HCT116 (cell line): ENCODE data around the gene LAYN.

Experiments
- CTCF ChIP-seq, 3 experiments: fragments of 200-600 bp in 1 of 3; sonication (generic) in 1 of 3; IDR thresholded peaks in 2 of 3; conservative IDR thresholded peaks in 1 of 3; 2 replicates each; pipeline ENCODE4 v1.5.1; 2012 to 2017; ENCODE audit warnings: low read depth in 2 of 3, low read length in 2 of 3, antibody characterized with exemption in 1 of 3, borderline replicate concordance in 1 of 3, control low read depth in 1 of 3, mild to moderate bottlenecking in 1 of 3, mixed read lengths in 1 of 3, mixed run types in 1 of 3, moderate library complexity in 1 of 3; ENCODE audit not compliant: insufficient read depth in 1 of 3
- POLR2A ChIP-seq: IDR thresholded peaks from 2 replicates; pipeline ENCODE4 v1.7.0; 2011; ENCODE audit warnings: borderline replicate concordance; ENCODE audit not compliant: insufficient read depth, insufficient read length; ENCODE audit errors: extremely low read depth
- ZBTB33 ChIP-seq: IDR thresholded peaks from 2 replicates; pipeline ENCODE4 v1.6.1; 2011; ENCODE audit warnings: mild to moderate bottlenecking, low read length, moderate library complexity; ENCODE audit not compliant: insufficient replicate concordance; ENCODE audit errors: extremely low read depth
- ZFX ChIP-seq: fragments of 450-650 bp; IDR thresholded peaks from 2 replicates; pipeline ENCODE4 v1.6.1; 2017

GRCh38 chr11:111554532-111554931 is 14.0 kb downstream of the LAYN start:
- TF ChIP-seq POLR2A (no peak), ZFX (no peak), CTCF (IDR thresholded peaks at IDR 0.05 in 2 of 3, conservative IDR thresholded peaks at IDR 0.05 in 1 of 3; ENCODE audit: borderline replicate concordance in 1 of 3, insufficient read depth in 1 of 3, low read depth in 2 of 3, low read length in 2 of 3) (no peak), ZBTB33 (no peak)
